HepG2 (cell line): ENCODE results near the gene VAV2. TPM values are rescaled to one million over a fixed set of nuclear protein-coding genes. Genes with fewer than 3 reads are reported as not detected.
A peak's percentile ranks its signal among the peaks of the same experiment; 100 is the strongest.

Source experiments
- ATAC-seq: fragments of 200-7000 bp; cut with Tn5 transposase; 3 replicates; pipeline ENCODE4 v1.9.1; 2020; ENCODE audit warnings: mild to moderate bottlenecking, moderate library complexity
- BruUV-seq: library from RNA; stranded (reverse); fragments of 400-500 nt; replicated peaks from 2 replicates; lab custom pipeline; 2021; lab: Mats Ljungman, UMichigan
- CTCF ChIA-PET: fragments of 300-600 bp; formaldehyde crosslinking; extraction: SDS; loops from one replicate; lab custom pipeline; 2021; ENCODE audit warnings: low total read pairs, inconsistent platforms, low intra/inter-chr PET ratio; lab: Yijun Ruan, JAX
- POLR2A ChIA-PET: fragments of 350-600 bp; sonication (Branson Sonifier 250); formaldehyde crosslinking; loops from one replicate; lab custom pipeline; 2020; ENCODE audit warnings: antibody characterized with exemption, inconsistent platforms; lab: Yijun Ruan, JAX
- DNase-seq: peaks from one replicate; pipeline ENCODE4 v3.0.0-alpha.2; 2015; ENCODE audit warnings: low spot score
- FAIRE-seq: peaks from 3 replicates; lab custom pipeline; 2011; peaks lifted over from hg19 to GRCh38; lab: Jason Lieb, UNC
- H2AFZ ChIP-seq: one replicate; pipeline ENCODE4 v1.6.1; 2011; ENCODE audit warnings: low read length, inconsistent platforms
- H3K27ac ChIP-seq: fragments of 300-600 bp; 3 replicates; pipeline ENCODE4 v1.8.0; 2011; ENCODE audit warnings: mixed run types, mild to moderate bottlenecking, mixed read lengths, low read length, inconsistent platforms; ENCODE audit not compliant: insufficient read depth; ENCODE audit errors: extremely low read length
- H3K27me3 ChIP-seq, 2 experiments: fragments of 200-600 bp in 1 of 2; 2 replicates in 1 of 2; 3 replicates in 1 of 2; pipeline versions ENCODE4 v1.6.0 to v1.8.0; 2011; ENCODE audit warnings: low read length in 2 of 2, mild to moderate bottlenecking in 2 of 2, moderate library complexity in 2 of 2, inconsistent platforms in 1 of 2; ENCODE audit not compliant: insufficient read depth in 2 of 2, control insufficient read depth in 1 of 2
- H3K36me3 ChIP-seq, 2 experiments: fragments of 200-600 bp in 1 of 2; replicated peaks in 1 of 2; 2 replicates in 1 of 2; 3 replicates in 1 of 2; pipeline versions ENCODE4 v1.5.1 to v1.8.0; 2011; ENCODE audit warnings: low read length in 2 of 2, inconsistent platforms in 1 of 2; ENCODE audit not compliant: insufficient read depth in 2 of 2, control insufficient read depth in 1 of 2
- H3K4me1 ChIP-seq: 2 replicates; pipeline ENCODE4 v1.5.1; 2012; ENCODE audit warnings: low read length, inconsistent platforms; ENCODE audit not compliant: insufficient read depth
- H3K4me2 ChIP-seq: 2 replicates; pipeline ENCODE4 v1.6.0; 2011; ENCODE audit warnings: low read depth, low read length, inconsistent platforms
- H3K4me3 ChIP-seq, 3 experiments: fragments of 200-600 bp in 1 of 3; sonication (generic), shearing (Covaris generic) in 1 of 3; replicated peaks in 1 of 3; 2 replicates each; pipeline ENCODE4 v1.5.1; 2011 to 2016; ENCODE audit warnings: low read length in 3 of 3, inconsistent platforms in 2 of 3, low read depth in 2 of 3, mild to moderate bottlenecking in 2 of 3, control low read depth in 1 of 3, mixed read lengths in 1 of 3; ENCODE audit not compliant: insufficient read depth in 1 of 3
- H3K79me2 ChIP-seq: one replicate; pipeline ENCODE4 v1.6.1; 2011; ENCODE audit warnings: low read length, inconsistent platforms; ENCODE audit not compliant: insufficient read depth
- H3K9ac ChIP-seq: 2 replicates; pipeline ENCODE4 v1.6.0; 2011; ENCODE audit warnings: mild to moderate bottlenecking, low read depth, low read length, inconsistent platforms; ENCODE audit not compliant: insufficient read depth
- H3K9me3 ChIP-seq: 2 replicates; pipeline ENCODE4 v1.5.1; 2012; ENCODE audit warnings: mild to moderate bottlenecking, low read length
- H4K20me1 ChIP-seq: 2 replicates; pipeline ENCODE4 v1.6.0; 2011; ENCODE audit warnings: inconsistent platforms, mild to moderate bottlenecking, low read length, moderate library complexity; ENCODE audit not compliant: insufficient read depth
- AGO2 ChIP-seq: fragments of 200-400 bp; formaldehyde crosslinking; optimal IDR thresholded peaks from 2 replicates; pipeline ENCODE3; 2017; ENCODE audit warnings: mild to moderate bottlenecking, low read depth, low read length, moderate library complexity
- PLSCR1 ChIP-seq: sonication (generic); formaldehyde crosslinking; IDR thresholded peaks from 2 replicates; pipeline ENCODE4 v1.5.0; 2020; ENCODE audit warnings: missing genetic modification reagents, mild to moderate bottlenecking, borderline replicate concordance
- REXO4 ChIP-seq: sonication (generic); formaldehyde crosslinking; IDR thresholded peaks from 2 replicates; pipeline ENCODE4 v1.8.0; 2022; ENCODE audit warnings: missing genetic modification reagents, mild to moderate bottlenecking, borderline replicate concordance
- SRF ChIP-seq: IDR thresholded peaks from 2 replicates; pipeline ENCODE4 v1.6.1; 2011; ENCODE audit warnings: mild to moderate bottlenecking, low read depth, low read length, moderate library complexity
- ZBTB33 ChIP-seq: sonication (generic); formaldehyde crosslinking; IDR thresholded peaks from 2 replicates; pipeline ENCODE4 v1.4.0; 2020; ENCODE audit warnings: missing genetic modification reagents
- ZBTB4 ChIP-seq: sonication (generic); formaldehyde crosslinking; IDR thresholded peaks from 2 replicates; pipeline ENCODE4 v1.4.0; 2020; ENCODE audit warnings: missing genetic modification reagents, mild to moderate bottlenecking, borderline replicate concordance
- ZNF138 ChIP-seq: sonication (generic); formaldehyde crosslinking; IDR thresholded peaks from 2 replicates; pipeline ENCODE4 v1.5.0; 2020; ENCODE audit warnings: mild to moderate bottlenecking, low read depth, missing genetic modification reagents
- ZNF768 ChIP-seq: sonication (generic); formaldehyde crosslinking; IDR thresholded peaks from 2 replicates; pipeline ENCODE4 v1.4.0; 2020; ENCODE audit warnings: missing genetic modification reagents
- WGBS: methylation state at CpG from one replicate; pipeline ENCODE4 v1.1.6; 2017; ENCODE audit warnings: low lambda C conversion rate; 5-methylcytosine and 5-hydroxymethylcytosine counted together
- in situ Hi-C: cut with HindIII; loops from 2 replicates; pipeline ENCODE4 v1.10.0; 2017; ENCODE audit warnings: low pct_unique_long_range_greater_than_20kb; ENCODE audit not compliant: extremely low pct_ligation_motif_present
- intact Hi-C: fragments of 100-400 bp; cut with micrococcal nuclease; formaldehyde crosslinking; loops from one replicate; pipeline ENCODE4 v1.10.0; 2022; ENCODE audit not compliant: unreplicated experiment
- polyA plus RNA-seq, 8 experiments: library from polyadenylated mRNA; depleted of rRNA in 3 of 8; stranded (reverse) in 7 of 8; unstranded in 1 of 8; fragments of >200 nt; fragmentation: Illumina TruSeq in 4 of 8; extraction: Trizol in 4 of 8; gene quantifications; 2 replicates each; pipeline versions ENCODE4 v1.2.1 to v1.2.3, GENCODE V29; 2011 to 2016; ENCODE audit warnings: low read depth in 4 of 8, missing spikeins in 1 of 8, mixed read lengths in 1 of 8; ENCODE audit not compliant: insufficient read depth in 1 of 8
- total RNA-seq, 5 experiments: library from RNA; depleted of rRNA; stranded (reverse); fragments of >200 nt; fragmentation: Illumina TruSeq; extraction: Trizol; gene quantifications; 2 replicates each; pipeline ENCODE4 v1.2.3, GENCODE V29; 2016; ENCODE audit warnings: low read depth in 1 of 5

VAV2 gene
- total and polyA plus RNA-seq, 2 of the 13 experiments (the other 11 are each of a cell fraction or from before 2014, with no cell fraction given) = 22.5 to 22.9 TPM

GRCh38 chr9:133861692-133862091 lies 130.4 kb downstream of the VAV2 start (continued):
- TF ChIP-seq ZBTB4 (CRISPR knock-in tag) (no peak), ZNF138 (no peak), ZNF768 (CRISPR knock-in tag) (peak; percentile 95), REXO4 (no peak)

- peaks cover 24% of the 10 kb centered on the region for H3K79me2 ChIP-seq
- in situ Hi-C loops (no loop called here), intact Hi-C loops (no loop called here)
- peaks cover 13% of the 10 kb centered on the region for H3K4me1 ChIP-seq
- no peak overlapping the region for H3K9ac ChIP-seq
- CTCF ChIA-PET = no interaction called here
- BruUV-seq = no TSS peak
- no peak for ATAC-seq
- H3K27me3 ChIP-seq = no peaks in the 10 kb centered on the region
- WGBS = 97% methylated on average over 20 of the region's 20 CpGs
- H4K20me1 ChIP-seq = peaks cover 28% of the 10 kb centered on the region; the same call in 1 of the 2 replicates
- no peaks in the 10 kb centered on the region for H3K9me3 ChIP-seq
- POLR2A ChIA-PET = no interaction called here
- H3K27ac ChIP-seq = no peak overlapping the region
- H3K4me3 ChIP-seq = no peak overlapping the region
- no peak overlapping the region for H2AFZ ChIP-seq
- DNase-seq = no peak
- peaks cover 27 to 37% of the 10 kb centered on the region in 2 experiments; a peak in 4 of 5 replicates for H3K36me3 ChIP-seq
- no peak; the same call in 1 of the 2 replicates for TF ChIP-seq ZBTB33 (CRISPR knock-in tag)
- TF ChIP-seq PLSCR1 (CRISPR knock-in tag) = no peak
- peak; percentile 5 for TF ChIP-seq AGO2
- TF ChIP-seq SRF = no peak
- TF ChIP-seq, all 625 proteins: peak for 1
- H3K4me2 ChIP-seq = no peak overlapping the region
- no peak for FAIRE-seq
These were observed 131.0 kb downstream of the VAV2 start for GRCh38 chr9:133861086-133861485.
